ENCODE measurements around the gene PAPPA2. TPM values are rescaled to one million over a fixed set of nuclear protein-coding genes. Genes with fewer than 3 reads are reported as not detected.

PAPPA2 gene
- total RNA-seq, 4 donors from 2014 or later: 0.75 to 17.5 (median 1.3) TPM

- no peak for TF ChIP-seq CTCF (IDR thresholded peaks at IDR 0.05; ENCODE audit: low read depth)
Observed at GRCh38 chr1:176643536-176643935, 180.6 kb downstream of the PAPPA2 start.

- TF ChIP-seq CTCF (IDR thresholded peaks at IDR 0.05; ENCODE audit: low read depth): no peak
Observed at GRCh38 chr1:176648556-176648955, 185.6 kb downstream of the PAPPA2 start.

GRCh38 chr1:176656257-176656995, 193.5 kb downstream of the PAPPA2 start:
- TF ChIP-seq CTCF (IDR thresholded peaks at IDR 0.05; ENCODE audit: low read depth): no peak

GRCh38 chr1:176669782-176670181, 206.8 kb downstream of the PAPPA2 start:
- TF ChIP-seq CTCF (IDR thresholded peaks at IDR 0.05; ENCODE audit: low read depth): no peak

GRCh38 chr1:176670853-176671252, 207.9 kb downstream of the PAPPA2 start:
- no peak for TF ChIP-seq CTCF (IDR thresholded peaks at IDR 0.05; ENCODE audit: low read depth)

- TF ChIP-seq CTCF (IDR thresholded peaks at IDR 0.05; ENCODE audit: low read depth): no peak
Observed at GRCh38 chr1:176682830-176683535, 220.0 kb downstream of the PAPPA2 start.
